Right cardiac atrium (tissue), 5 donors: ENCODE data around the gene IL1RAPL2. TPM values are rescaled to one million over a fixed set of nuclear protein-coding genes. Genes with fewer than 3 reads are reported as not detected.

ENCODE experiments used
- ATAC-seq, 2 donors: fragments of 200-7000 bp; cut with Tn5 transposase; one replicate each; pipeline versions ENCODE4 v1.8.0 to v1.9.1; 2020; ENCODE audit warnings: moderate library complexity in 2 of 2, mild to moderate bottlenecking in 1 of 2
- DNase-seq, 3 donors: peaks; one replicate each; pipeline ENCODE4 v3.0.0-alpha.2; 2020
- H3K27ac ChIP-seq: one replicate; pipeline ENCODE4 v1.5.1; 2013; ENCODE audit warnings: mild to moderate bottlenecking, low read length, control low read depth, moderate library complexity
- H3K27me3 ChIP-seq: one replicate; pipeline ENCODE4 v1.6.1; 2013; ENCODE audit not compliant: control insufficient read depth, insufficient read depth
- H3K4me1 ChIP-seq: one replicate; pipeline ENCODE4 v1.6.1; 2013; ENCODE audit warnings: low read length; ENCODE audit not compliant: control insufficient read depth, insufficient read depth
- H3K4me3 ChIP-seq: one replicate; pipeline ENCODE4 v1.5.1; 2013; ENCODE audit warnings: low read length, control low read depth
- H3K9me3 ChIP-seq: one replicate; pipeline ENCODE4 v1.6.1; 2013; ENCODE audit warnings: low read length; ENCODE audit not compliant: control insufficient read depth
- WGBS: extraction: QIAGEN DNeasy Blood & Tissue Kit; methylation state at CpG from one replicate; pipeline ENCODE4 v1.1.7; 2013; 5-methylcytosine and 5-hydroxymethylcytosine counted together
- intact Hi-C, 4 donors: fragments of 100-400 bp; cut with DNase I; formaldehyde crosslinking; loops; one replicate each; pipeline versions ENCODE4 v1.11.0 to v1.14.0; 2022 to 2023
- polyA plus RNA-seq: library from polyadenylated mRNA; stranded (reverse); fragments of 200-250 nt; gene quantifications from one replicate; pipeline ENCODE4 v1.2.3, GENCODE V29; 2013
- total RNA-seq, 4 donors: library from RNA; stranded (reverse); fragmentation: NEBNext Ultra II Directional; extraction: Animal tissue kit (Norgen Biotek cat#: 25700); gene quantifications; one replicate each; pipeline ENCODE4 v1.2.1, GENCODE V29; 2021
- donor health status: healthy with polysubstance abuse.
- donor health status: DM: no; HTN: yes; CAD: no.
- donor health status: DM: no; HTN: no; CAD: no.
- donor health status: DM: no; HTN: yes; CAD: no; lungs with severe emphysema.
- donor health status: DM: yes; HTN: yes; CAD: no.

IL1RAPL2 gene
- total and polyA plus RNA-seq, 5 donors, result 0.31 TPM; not detected in 4

- no peak overlapping the region for H3K27ac ChIP-seq
- H3K4me3 ChIP-seq, result no peak overlapping the region
- no peaks in the 10 kb centered on the region for H3K4me1 ChIP-seq
- H3K27me3 ChIP-seq, result no peaks in the 10 kb centered on the region
- no peak for ATAC-seq
- DNase-seq, result no peak
- 72% methylated on average over 2 of the region's 2 CpGs for whole genome bisulfite sequencing
- H3K9me3 ChIP-seq, result no peaks in the 10 kb centered on the region
- intact Hi-C loops, result loop anchor here in 1 of 4 donors (10.0 kb wide), 1 partner anchor 265 kb away; no protein-coding TSS in a partner anchor
Measured at GRCh38 chrX:104929324-104929723, 363.3 kb downstream of the IL1RAPL2 start.

GRCh38 chrX:104935581-104935980 is 369.6 kb downstream of the IL1RAPL2 start:
- intact Hi-C loops, result no loop called here
- Histone ChIP-seq H3K9me3 (no peaks in the 10 kb centered on the region), H3K27me3 (no peaks in the 10 kb centered on the region), H3K4me3 (no peak overlapping the region), H3K4me1 (no peaks in the 10 kb centered on the region), H3K27ac (no peak overlapping the region)
- 70% methylated on average over 2 of the region's 2 CpGs for WGBS
- ATAC-seq, result no peak
- DNase-seq, result no peak

GRCh38 chrX:104953251-104953650 is 387.3 kb downstream of the IL1RAPL2 start:
- Histone ChIP-seq H3K27ac (no peak overlapping the region), H3K4me1 (no peaks in the 10 kb centered on the region), H3K27me3 (no peaks in the 10 kb centered on the region), H3K9me3 (no peaks in the 10 kb centered on the region), H3K4me3 (no peak overlapping the region)
- DNase-seq (no peak), ATAC-seq (no peak)
- intact Hi-C loops, result no loop called here

GRCh38 chrX:104961926-104962325 is 395.9 kb downstream of the IL1RAPL2 start:
- intact Hi-C loops, result no loop called here
- H3K9me3 ChIP-seq, result no peaks in the 10 kb centered on the region
- no peak for DNase-seq
- no peaks in the 10 kb centered on the region for H3K4me1 ChIP-seq
- H3K27me3 ChIP-seq, result no peaks in the 10 kb centered on the region
- no peak for ATAC-seq
- no peak overlapping the region for H3K27ac ChIP-seq
- no peak overlapping the region for H3K4me3 ChIP-seq
- 71% methylated on average over 1 of the region's 1 CpG for WGBS

GRCh38 chrX:104968241-104968640 is 402.2 kb downstream of the IL1RAPL2 start:
- H3K27ac ChIP-seq, result no peak overlapping the region
- no peaks in the 10 kb centered on the region for H3K27me3 ChIP-seq
- H3K4me1 ChIP-seq, result no peaks in the 10 kb centered on the region
- H3K9me3 ChIP-seq, result no peaks in the 10 kb centered on the region
- DNase-seq (no peak), ATAC-seq (no peak)
- no peak overlapping the region for H3K4me3 ChIP-seq
- intact Hi-C loops, result no loop called here

- no peak for DNase-seq
- Histone ChIP-seq H3K9me3 (no peaks in the 10 kb centered on the region), H3K4me3 (no peak overlapping the region), H3K27ac (no peak overlapping the region), H3K27me3 (no peaks in the 10 kb centered on the region), H3K4me1 (no peaks in the 10 kb centered on the region)
- intact Hi-C loops, result no loop called here
- ATAC-seq, result no peak
- 69% methylated on average over 1 of the region's 1 CpG for WGBS
Measured at GRCh38 chrX:104972737-104973136, 406.7 kb downstream of the IL1RAPL2 start.

GRCh38 chrX:104987063-104987462 is 421.1 kb downstream of the IL1RAPL2 start:
- H3K4me1 ChIP-seq, result no peaks in the 10 kb centered on the region
- no peaks in the 10 kb centered on the region for H3K9me3 ChIP-seq
- H3K27me3 ChIP-seq, result no peaks in the 10 kb centered on the region
- no peak for ATAC-seq
- DNase-seq, result no peak
- intact Hi-C loops, result no loop called here
- H3K4me3 ChIP-seq, result no peak overlapping the region
- H3K27ac ChIP-seq, result no peak overlapping the region

DNA sequence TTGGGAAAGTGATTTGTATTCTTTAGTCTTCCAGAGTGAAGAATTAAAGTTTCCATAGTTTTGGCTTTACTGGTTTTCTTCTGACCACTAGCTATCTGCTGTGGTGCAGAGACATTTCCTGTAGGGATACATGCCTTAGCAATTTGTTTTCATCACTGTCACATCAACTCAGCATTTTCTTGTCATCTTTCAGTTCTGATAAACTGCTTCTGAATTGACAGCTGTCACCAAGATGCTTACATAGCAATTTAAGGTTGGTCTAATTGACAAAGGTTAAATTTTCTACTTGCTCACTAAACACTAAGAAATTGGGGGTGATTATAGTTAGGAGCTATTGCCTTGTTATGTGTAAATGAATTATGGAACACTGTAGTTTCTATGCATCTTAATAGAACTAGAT is 422.0 kb downstream of the IL1RAPL2 start:
- Histone ChIP-seq H3K4me3 (no peak overlapping the region), H3K4me1 (no peaks in the 10 kb centered on the region), H3K27ac (no peak overlapping the region), H3K9me3 (no peaks in the 10 kb centered on the region), H3K27me3 (no peaks in the 10 kb centered on the region)
- ATAC-seq (no peak), DNase-seq (no peak)
- intact Hi-C loops, result no loop called here

- no peak for ATAC-seq
- Histone ChIP-seq H3K27me3 (no peaks in the 10 kb centered on the region), H3K4me3 (no peak overlapping the region), H3K27ac (no peak overlapping the region), H3K4me1 (no peaks in the 10 kb centered on the region), H3K9me3 (no peaks in the 10 kb centered on the region)
- intact Hi-C loops, result no loop called here
- DNase-seq, result no peak
Measured at GRCh38 chrX:104995546-104995945, 429.5 kb downstream of the IL1RAPL2 start.

DNA sequence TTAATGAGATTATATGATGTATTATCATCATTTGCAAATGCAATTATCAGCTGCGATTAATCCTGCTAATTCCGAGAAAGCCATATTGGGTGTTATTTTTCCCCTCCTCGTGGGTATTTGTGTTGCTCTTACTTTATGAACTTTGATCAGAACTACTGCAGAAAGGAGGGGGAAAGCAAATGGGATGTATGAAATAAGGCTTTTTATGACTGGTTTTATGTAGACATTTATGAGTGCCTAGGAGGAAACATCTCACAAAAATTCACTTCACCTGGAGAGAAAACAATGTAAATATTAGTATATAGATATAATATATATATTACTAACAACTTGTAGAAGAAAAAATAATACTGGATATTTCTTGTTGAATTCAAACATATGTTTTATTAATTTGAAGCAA is 440.1 kb downstream of the IL1RAPL2 start:
- Histone ChIP-seq H3K4me1 (no peaks in the 10 kb centered on the region), H3K9me3 (no peaks in the 10 kb centered on the region), H3K27ac (no peak overlapping the region), H3K27me3 (no peaks in the 10 kb centered on the region), H3K4me3 (no peak overlapping the region)
- 58% methylated on average over 3 of the region's 3 CpGs for WGBS
- intact Hi-C loops, result no loop called here
- ATAC-seq (no peak), DNase-seq (no peak)

- no peaks in the 10 kb centered on the region for H3K4me1 ChIP-seq
- intact Hi-C loops, result no loop called here
- no peaks in the 10 kb centered on the region for H3K9me3 ChIP-seq
- DNase-seq, result no peak
- H3K27me3 ChIP-seq, result no peaks in the 10 kb centered on the region
- H3K4me3 ChIP-seq, result no peak overlapping the region
- no peak overlapping the region for H3K27ac ChIP-seq
- no peak for ATAC-seq
Measured at GRCh38 chrX:105006996-105007395, 441.0 kb downstream of the IL1RAPL2 start.

GRCh38 chrX:105013719-105014118 is 447.7 kb downstream of the IL1RAPL2 start:
- intact Hi-C loops, result no loop called here
- WGBS, result 93% methylated on average over 2 of the region's 2 CpGs
- Histone ChIP-seq H3K4me3 (no peak overlapping the region), H3K9me3 (no peaks in the 10 kb centered on the region), H3K27me3 (no peaks in the 10 kb centered on the region), H3K27ac (no peak overlapping the region), H3K4me1 (no peaks in the 10 kb centered on the region)
- DNase-seq (no peak), ATAC-seq (no peak)
